GF-D8 (cell line): Measurements from ENCODE around the gene SPATA21.

ENCODE experiments used
- DNase-seq: peaks from one replicate; lab custom pipeline; 2025; lab: John Stamatoyannopoulos, UW

SPATA21 gene

GRCh38 chr1:16420424-16421118 is 16.7 kb downstream of the SPATA21 start:
- no peak for DNase-seq

GRCh38 chr1:16418823-16419425 is 18.3 kb downstream of the SPATA21 start:
- DNase-seq = no peak

GRCh38 chr1:16413191-16413590 is 24.0 kb downstream of the SPATA21 start:
- no peak for DNase-seq

- DNase-seq = no peak
Observed at GRCh38 chr1:16410803-16411202, 26.4 kb downstream of the SPATA21 start.

- DNase-seq = no peak
Observed at GRCh38 chr1:16409536-16410152, 27.6 kb downstream of the SPATA21 start.

- no peak for DNase-seq
Observed at GRCh38 chr1:16406868-16407267, 30.4 kb downstream of the SPATA21 start.

- DNase-seq = no peak
Observed at GRCh38 chr1:16405441-16405840, 31.8 kb downstream of the SPATA21 start.

- no peak for DNase-seq
Observed at GRCh38 chr1:16402742-16403141, 34.5 kb downstream of the SPATA21 start.

- no peak for DNase-seq
Observed at GRCh38 chr1:16398371-16398953, 38.8 kb downstream of the SPATA21 start.

GRCh38 chr1:16397120-16397519 is 40.1 kb downstream of the SPATA21 start:
- DNase-seq = no peak

GRCh38 chr1:16396591-16396990 is 40.6 kb downstream of the SPATA21 start:
- no peak for DNase-seq

- no peak for DNase-seq
Observed at GRCh38 chr1:16394977-16395376, 42.2 kb downstream of the SPATA21 start.

- DNase-seq = no peak
Observed at GRCh38 chr1:16393570-16394521, 43.4 kb downstream of the SPATA21 start.

- no peak for DNase-seq
Observed at GRCh38 chr1:16392740-16393569, 44.3 kb downstream of the SPATA21 start.

GRCh38 chr1:16391411-16391810 is 45.8 kb downstream of the SPATA21 start:
- DNase-seq = peak; percentile 56

- DNase-seq = no peak
Observed at GRCh38 chr1:16387201-16388188, 49.7 kb downstream of the SPATA21 start.

GRCh38 chr1:16386454-16387113 is 50.6 kb downstream of the SPATA21 start:
- DNase-seq = no peak

GRCh38 chr1:16385659-16386453 is 51.4 kb downstream of the SPATA21 start:
- no peak for DNase-seq
